CD1c-positive myeloid dendritic cell (primary cell): ENCODE results near the gene HIC1.

Source experiments
- DNase-seq: peaks from one replicate; pipeline ENCODE4 v3.0.0-alpha.2; 2016; ENCODE audit errors: extremely low spot score

The HIC1 gene

DNA sequence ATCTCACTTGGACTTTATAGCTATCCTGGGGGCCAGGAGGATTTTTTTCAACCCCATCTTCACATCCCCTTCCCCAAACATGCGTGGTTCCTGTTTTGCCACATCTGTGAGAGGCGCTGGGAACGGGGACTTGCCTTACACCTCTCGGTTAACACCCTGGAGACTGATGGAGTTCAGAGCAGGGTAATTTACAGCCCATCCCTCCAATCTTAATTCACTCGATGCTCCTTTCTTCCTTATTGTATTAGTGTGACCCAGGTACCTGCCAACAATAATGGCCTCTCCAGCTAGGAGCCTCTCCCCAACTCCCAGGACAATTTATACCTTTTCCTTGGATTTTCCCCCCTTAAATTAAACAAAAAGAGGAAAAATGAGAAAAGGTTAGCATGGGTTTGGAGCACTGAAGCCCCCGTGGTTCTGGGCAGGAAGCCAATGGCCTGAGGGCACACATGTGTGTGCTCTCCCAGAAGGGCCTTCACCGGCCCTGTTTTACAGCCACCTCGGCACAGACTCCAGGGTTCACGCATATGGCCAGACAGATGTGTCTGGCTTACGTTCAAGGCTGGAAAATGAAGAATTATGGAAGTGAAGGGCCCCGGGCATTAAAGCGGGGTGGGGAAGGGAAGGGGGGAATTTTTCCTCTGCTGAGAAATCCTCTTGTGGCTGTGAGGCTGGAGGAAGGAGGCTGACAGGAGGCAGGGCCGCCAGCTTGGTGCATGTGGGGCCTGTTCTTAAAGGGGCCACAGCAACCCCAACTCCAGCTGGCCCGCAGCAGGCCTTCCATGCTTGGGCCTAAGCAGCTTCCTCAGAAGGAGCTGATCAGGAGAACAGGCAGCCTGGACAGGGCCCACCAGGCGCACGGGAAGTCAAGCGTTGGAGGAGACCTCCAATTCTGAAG lies 21.4 kb downstream of the HIC1 start:
- no peak for DNase-seq

GRCh38 chr17:2077040-2077439 lies 22.1 kb downstream of the HIC1 start:
- DNase-seq, result no peak

GRCh38 chr17:2081564-2081963 lies 26.7 kb downstream of the HIC1 start:
- DNase-seq, result no peak

GRCh38 chr17:2082003-2082781 lies 27.3 kb downstream of the HIC1 start:
- DNase-seq, result no peak

- peak; percentile 95 for DNase-seq
These were observed 28.7 kb downstream of the HIC1 start for GRCh38 chr17:2083613-2084035.

- DNase-seq, result no peak
These were observed 29.3 kb downstream of the HIC1 start for GRCh38 chr17:2084036-2084765.

- DNase-seq, result no peak
These were observed 30.1 kb downstream of the HIC1 start for GRCh38 chr17:2084766-2085647.

GRCh38 chr17:2085648-2085949 lies 30.7 kb downstream of the HIC1 start:
- no peak for DNase-seq

- no peak for DNase-seq
These were observed 31.4 kb downstream of the HIC1 start for GRCh38 chr17:2086306-2086705.

DNA sequence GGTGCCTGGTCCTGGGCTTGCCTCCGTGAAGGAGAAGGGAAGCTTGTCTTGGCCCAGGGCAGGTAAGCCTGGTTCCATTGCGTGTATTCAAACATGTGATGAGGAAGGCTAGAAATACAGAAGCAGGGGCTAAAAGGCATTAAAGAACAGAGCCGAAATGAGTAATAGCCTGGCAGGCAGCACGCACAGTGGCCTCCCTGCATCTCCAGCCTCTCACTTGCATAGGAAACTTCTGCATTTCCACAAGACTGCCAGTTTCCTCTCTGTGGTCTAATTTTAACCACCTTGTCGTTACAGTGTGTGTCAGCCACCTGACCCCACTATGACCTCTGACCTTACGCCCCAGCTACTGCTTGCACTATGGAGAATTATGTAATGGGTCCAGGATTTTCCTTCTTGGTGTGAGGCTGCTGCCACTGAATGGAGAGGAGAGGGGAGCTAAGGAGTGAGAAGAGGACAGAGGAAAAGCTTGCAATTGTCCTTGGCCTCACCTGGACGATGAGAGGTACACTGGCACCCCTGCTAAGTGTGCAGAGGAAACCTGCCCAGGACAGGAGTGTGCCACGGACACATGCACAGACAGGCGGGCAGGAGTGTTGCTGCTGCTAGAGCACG lies 32.8 kb downstream of the HIC1 start:
- peak; percentile 94 for DNase-seq

GRCh38 chr17:2089021-2089422 lies 34.1 kb downstream of the HIC1 start:
- DNase-seq, result peak; percentile 42

DNA sequence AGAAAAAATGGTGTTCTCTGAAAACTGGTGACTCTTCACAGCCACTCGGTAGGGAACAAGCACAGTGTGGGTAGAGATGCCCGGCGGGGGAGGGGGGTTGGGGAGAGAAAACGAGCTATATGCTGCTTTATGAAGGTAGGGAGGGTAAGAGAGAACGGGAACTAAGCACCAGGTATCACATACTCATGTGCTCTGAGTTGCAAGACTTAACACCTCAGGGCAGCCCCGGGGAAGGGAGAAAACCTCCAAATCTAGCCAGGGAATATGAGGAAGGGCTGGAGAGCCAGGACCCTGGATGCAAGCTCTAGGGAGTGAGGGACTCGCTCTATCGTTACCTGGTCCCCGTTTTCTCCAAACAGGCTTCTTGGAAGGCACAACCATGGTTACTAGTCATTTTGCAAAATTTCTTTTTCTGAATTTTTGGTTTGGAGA lies 35.3 kb downstream of the HIC1 start:
- peak; percentile 41 for DNase-seq

DNA sequence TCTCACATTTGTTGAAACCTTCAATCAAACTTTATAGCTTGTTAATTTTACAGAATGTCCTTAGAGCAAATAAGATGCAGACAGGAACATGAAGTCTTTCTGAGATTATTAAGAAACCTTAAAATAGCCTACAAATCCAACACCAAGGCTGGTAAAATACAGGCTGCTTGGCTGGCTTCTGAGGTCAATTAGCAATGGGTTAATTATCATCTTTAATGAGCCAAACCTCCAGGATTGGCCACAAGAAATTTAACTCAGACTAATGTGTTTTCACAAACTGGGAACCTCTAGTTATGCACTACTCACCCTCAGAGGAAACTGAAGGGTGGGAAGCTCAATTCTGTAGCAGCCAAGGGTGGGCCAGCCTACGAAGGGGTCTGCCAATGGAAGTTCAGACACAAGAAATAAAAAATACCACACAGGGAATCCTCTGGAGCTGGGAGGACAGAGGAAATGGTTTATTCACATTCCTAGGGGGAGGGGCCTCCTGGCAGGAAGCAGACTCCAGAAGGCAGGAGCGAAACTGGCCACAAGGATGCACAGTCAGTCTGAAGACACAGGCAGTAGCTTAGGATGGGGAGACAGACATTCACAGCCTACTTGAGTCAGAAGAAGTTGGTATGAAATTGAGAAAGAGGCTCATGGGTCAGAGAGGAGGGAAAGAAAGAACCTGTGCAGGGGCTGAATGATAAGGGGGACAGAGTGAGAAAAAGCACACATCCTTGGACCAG lies 36.1 kb downstream of the HIC1 start:
- DNase-seq, result no peak

GRCh38 chr17:2092253-2092652 lies 37.4 kb downstream of the HIC1 start:
- DNase-seq, result no peak

- DNase-seq, result no peak
These were observed 38.4 kb downstream of the HIC1 start for GRCh38 chr17:2093349-2093748.

GRCh38 chr17:2094891-2095535 lies 40.1 kb downstream of the HIC1 start:
- no peak for DNase-seq

- no peak for DNase-seq
These were observed 40.6 kb downstream of the HIC1 start for GRCh38 chr17:2095536-2095910.

- DNase-seq, result peak; percentile 70
These were observed 46.8 kb downstream of the HIC1 start for GRCh38 chr17:2101448-2102257.
